ENCODE measurements around the gene ACVR1. TPM values are rescaled to one million over a fixed set of nuclear protein-coding genes. Genes with fewer than 3 reads are reported as not detected.

The ACVR1 gene
- total RNA-seq, 4 donors from 2014 or later: 4.7 to 18.7 (median 10.3) TPM

GRCh38 chr2:157813467-157813866, 62.7 kb downstream of the ACVR1 start:
- intact Hi-C loops (cut with DNase I): no loop called here
- peaks cover 0 to 28% (median 4%) of the 10 kb centered on the region in 3 donors for H3K36me3 ChIP-seq
- 78 to 88% methylated on average over 2 of the region's 2 CpGs for WGBS, 2 donors
- TF ChIP-seq, protein P1, sequence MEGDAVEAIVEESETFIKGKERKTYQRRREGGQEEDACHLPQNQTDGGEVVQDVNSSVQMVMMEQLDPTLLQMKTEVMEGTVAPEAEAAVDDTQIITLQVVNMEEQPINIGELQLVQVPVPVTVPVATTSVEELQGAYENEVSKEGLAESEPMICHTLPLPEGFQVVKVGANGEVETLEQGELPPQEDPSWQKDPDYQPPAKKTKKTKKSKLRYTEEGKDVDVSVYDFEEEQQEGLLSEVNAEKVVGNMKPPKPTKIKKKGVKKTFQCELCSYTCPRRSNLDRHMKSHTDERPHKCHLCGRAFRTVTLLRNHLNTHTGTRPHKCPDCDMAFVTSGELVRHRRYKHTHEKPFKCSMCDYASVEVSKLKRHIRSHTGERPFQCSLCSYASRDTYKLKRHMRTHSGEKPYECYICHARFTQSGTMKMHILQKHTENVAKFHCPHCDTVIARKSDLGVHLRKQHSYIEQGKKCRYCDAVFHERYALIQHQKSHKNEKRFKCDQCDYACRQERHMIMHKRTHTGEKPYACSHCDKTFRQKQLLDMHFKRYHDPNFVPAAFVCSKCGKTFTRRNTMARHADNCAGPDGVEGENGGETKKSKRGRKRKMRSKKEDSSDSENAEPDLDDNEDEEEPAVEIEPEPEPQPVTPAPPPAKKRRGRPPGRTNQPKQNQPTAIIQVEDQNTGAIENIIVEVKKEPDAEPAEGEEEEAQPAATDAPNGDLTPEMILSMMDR (IDR thresholded peaks at IDR 0.05): no peak
- TF ChIP-seq POLR2A (IDR thresholded peaks at IDR 0.05): no peak
- no peaks in the 10 kb centered on the region for H3K9me3 ChIP-seq
- no peak overlapping the region for H3K4me3 ChIP-seq
- H3K27me3 ChIP-seq: no peaks in the 10 kb centered on the region
- peaks cover 0 to 8% (median 0%) of the 10 kb centered on the region in 3 donors for H3K4me1 ChIP-seq
- no peak for DNase-seq
- no peak overlapping the region for H3K27ac ChIP-seq

- WGBS, 2 donors: 25 to 60% methylated on average over 1 of the region's 1 CpG
- Histone ChIP-seq H3K4me1 (peaks cover 0 to 8% (median 0%) of the 10 kb centered on the region in 3 donors), H3K27ac (no peak overlapping the region), H3K9me3 (no peaks in the 10 kb centered on the region), H3K36me3 (peaks cover 0 to 5% (median 0%) of the 10 kb centered on the region in 3 donors), H3K27me3 (no peaks in the 10 kb centered on the region), H3K4me3 (no peak overlapping the region)
- intact Hi-C loops (cut with DNase I): no loop called here
- DNase-seq: no peak
- no peak for TF ChIP-seq POLR2A (IDR thresholded peaks at IDR 0.05)
- TF ChIP-seq, protein P1 (IDR thresholded peaks at IDR 0.05): no peak
These were observed 66.1 kb downstream of the ACVR1 start for GRCh38 chr2:157810037-157810436.

GRCh38 chr2:157809212-157809611, 66.9 kb downstream of the ACVR1 start:
- H3K9me3 ChIP-seq: no peaks in the 10 kb centered on the region
- intact Hi-C loops (cut with DNase I): no loop called here
- DNase-seq: no peak
- H3K27me3 ChIP-seq: no peaks in the 10 kb centered on the region
- peaks cover 0 to 8% (median 0%) of the 10 kb centered on the region in 3 donors for H3K4me1 ChIP-seq
- H3K27ac ChIP-seq: no peak overlapping the region
- TF ChIP-seq, protein P1 (IDR thresholded peaks at IDR 0.05): no peak
- no peak for TF ChIP-seq POLR2A (IDR thresholded peaks at IDR 0.05)
- WGBS, 2 donors: 59 to 77% methylated on average over 4 of the region's 4 CpGs
- H3K4me3 ChIP-seq: no peak overlapping the region
- H3K36me3 ChIP-seq: no peaks in the 10 kb centered on the region

GRCh38 chr2:157808421-157808820, 67.7 kb downstream of the ACVR1 start:
- no peak for DNase-seq
- TF ChIP-seq, protein P1 (IDR thresholded peaks at IDR 0.05): no peak
- no peak for TF ChIP-seq POLR2A (IDR thresholded peaks at IDR 0.05)
- Histone ChIP-seq H3K27me3 (no peaks in the 10 kb centered on the region), H3K4me1 (peaks cover 0 to 8% (median 0%) of the 10 kb centered on the region in 3 donors), H3K27ac (no peak overlapping the region), H3K4me3 (no peak overlapping the region), H3K9me3 (no peaks in the 10 kb centered on the region), H3K36me3 (no peaks in the 10 kb centered on the region)
- intact Hi-C loops (cut with DNase I): no loop called here
- 84% methylated on average over 3 of the region's 3 CpGs for WGBS, 2 donors

DNA sequence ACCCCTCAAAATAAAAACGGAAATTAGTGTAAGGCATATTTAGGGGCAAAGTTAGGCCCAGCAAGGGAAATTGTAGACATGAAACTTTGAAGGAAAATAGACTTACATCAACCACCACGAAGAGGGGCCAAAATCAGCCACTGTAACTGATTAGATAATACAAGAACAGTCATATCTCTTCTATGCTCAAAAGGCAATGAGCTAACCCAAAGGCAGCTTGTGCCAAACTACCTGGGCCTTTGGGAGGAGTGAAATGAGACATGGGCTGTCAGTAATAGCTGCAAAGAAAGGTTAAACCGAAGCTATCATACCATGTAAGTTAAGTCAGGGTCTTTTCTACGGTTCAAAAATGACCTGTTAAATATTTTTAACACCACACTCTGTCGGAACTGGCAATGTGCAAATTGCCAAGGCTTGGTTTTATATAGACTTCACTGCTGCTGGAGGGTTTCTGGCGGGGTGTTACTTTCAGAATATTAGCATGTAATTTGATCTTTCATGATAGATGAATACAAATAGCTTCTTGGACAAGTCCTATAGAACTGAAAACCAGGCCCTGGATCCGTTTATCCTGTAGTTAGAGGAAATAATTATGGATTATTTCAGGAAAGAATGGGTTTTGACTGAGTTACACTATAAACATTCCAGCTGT, 69.6 kb downstream of the ACVR1 start:
- TF ChIP-seq, protein P1 (IDR thresholded peaks at IDR 0.05): no peak
- no peak for TF ChIP-seq POLR2A (IDR thresholded peaks at IDR 0.05)
- Histone ChIP-seq H3K4me1 (peaks cover 0 to 8% (median 0%) of the 10 kb centered on the region in 3 donors), H3K36me3 (no peaks in the 10 kb centered on the region), H3K27ac (no peak overlapping the region), H3K27me3 (no peaks in the 10 kb centered on the region), H3K9me3 (no peaks in the 10 kb centered on the region), H3K4me3 (no peak overlapping the region)
- 86 to 92% methylated on average over 7 of the region's 7 CpGs for WGBS, 2 donors
- DNase-seq: no peak
- intact Hi-C loops (cut with DNase I): no loop called here

Data from esophagus squamous epithelium (tissue), 5 donors.